ENCODE measurements around the gene CERS6.

Gene CERS6

DNA sequence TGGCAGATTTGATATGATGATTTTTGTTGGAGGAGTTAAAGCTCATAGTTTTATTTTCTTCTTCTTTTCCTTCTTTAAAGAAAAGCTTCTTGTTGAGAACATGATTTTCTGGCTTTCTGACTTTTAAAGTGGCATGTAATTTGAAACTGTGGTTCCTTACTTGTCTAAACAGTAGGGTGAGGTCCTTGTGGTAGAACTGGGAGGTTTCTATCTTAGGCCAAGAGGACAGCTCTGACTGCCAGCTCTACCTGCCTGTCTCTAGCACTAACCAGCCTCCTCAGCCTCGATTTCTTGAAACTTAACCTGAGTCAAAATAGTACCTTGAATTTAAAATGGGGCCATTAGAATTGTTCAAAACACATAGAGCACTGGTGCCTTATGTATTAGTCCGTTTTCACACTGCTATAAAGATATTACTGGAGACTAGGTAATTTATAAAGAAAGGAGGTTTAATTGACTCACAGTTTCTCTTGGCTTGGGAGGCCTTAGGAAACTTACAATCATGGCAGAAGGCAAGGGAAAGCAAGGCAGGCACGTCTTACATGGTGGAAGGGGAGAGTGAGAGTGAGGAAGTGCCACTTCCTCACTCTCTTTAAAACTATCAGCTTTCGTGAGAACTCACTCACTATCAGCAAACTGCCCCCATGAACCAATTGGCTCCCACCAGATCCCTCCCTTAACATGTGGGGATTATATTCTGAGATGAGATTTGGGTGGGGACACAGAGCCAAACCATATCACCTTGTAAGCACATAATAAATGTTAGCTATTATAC lies 119.0 kb downstream of the CERS6 start:
- DNase-seq = no peak

DNA sequence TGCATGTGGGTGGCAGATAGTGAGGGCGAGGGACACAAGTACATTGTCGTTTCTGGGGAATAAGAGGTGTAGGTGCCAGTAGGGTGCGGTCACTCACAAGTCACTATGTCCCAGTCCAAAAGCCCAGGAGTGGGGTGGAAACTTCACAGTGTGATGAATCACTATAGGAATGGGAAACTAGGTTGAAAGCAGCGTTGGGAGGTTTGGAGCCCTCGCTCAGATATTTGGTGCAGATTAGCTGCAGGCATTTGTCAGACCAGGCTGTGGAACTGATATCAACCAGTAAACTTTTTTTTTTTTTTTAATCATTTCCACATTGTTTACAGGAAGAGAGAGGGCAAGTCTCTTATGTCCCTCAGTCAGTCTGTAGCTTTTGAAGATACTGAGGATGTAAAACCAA lies 121.8 kb downstream of the CERS6 start:
- no peak for DNase-seq

DNA sequence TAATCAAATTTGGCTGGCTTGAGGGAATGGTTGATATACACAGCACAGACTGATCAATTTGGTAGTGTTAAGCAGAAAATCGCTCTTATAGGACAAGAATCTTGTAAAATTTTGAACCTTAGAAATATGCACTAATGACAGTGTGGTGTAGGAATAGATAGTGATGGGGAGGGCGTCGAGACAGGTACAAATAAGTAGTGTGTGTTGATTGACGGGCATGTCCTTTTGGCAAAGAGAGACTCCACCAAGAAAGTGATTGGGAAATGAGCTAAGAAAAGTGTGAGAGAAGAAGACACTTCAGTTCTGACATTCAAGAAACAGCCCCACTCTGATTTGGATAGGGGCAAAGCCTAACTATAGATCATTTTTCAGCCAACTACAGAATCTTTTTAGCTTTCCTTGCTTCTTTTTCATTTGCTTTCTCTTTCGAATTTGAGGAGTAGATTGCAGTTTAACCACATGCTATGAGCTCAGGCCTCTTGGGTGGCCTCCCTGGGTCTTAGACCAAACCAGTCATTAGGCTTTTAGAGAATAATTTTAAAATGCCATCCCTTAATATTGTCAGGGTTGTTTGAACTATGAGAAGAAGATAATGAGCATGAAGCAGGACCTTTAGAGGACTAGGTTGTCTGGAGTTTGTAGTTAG lies 127.1 kb downstream of the CERS6 start:
- no peak for DNase-seq

DNA sequence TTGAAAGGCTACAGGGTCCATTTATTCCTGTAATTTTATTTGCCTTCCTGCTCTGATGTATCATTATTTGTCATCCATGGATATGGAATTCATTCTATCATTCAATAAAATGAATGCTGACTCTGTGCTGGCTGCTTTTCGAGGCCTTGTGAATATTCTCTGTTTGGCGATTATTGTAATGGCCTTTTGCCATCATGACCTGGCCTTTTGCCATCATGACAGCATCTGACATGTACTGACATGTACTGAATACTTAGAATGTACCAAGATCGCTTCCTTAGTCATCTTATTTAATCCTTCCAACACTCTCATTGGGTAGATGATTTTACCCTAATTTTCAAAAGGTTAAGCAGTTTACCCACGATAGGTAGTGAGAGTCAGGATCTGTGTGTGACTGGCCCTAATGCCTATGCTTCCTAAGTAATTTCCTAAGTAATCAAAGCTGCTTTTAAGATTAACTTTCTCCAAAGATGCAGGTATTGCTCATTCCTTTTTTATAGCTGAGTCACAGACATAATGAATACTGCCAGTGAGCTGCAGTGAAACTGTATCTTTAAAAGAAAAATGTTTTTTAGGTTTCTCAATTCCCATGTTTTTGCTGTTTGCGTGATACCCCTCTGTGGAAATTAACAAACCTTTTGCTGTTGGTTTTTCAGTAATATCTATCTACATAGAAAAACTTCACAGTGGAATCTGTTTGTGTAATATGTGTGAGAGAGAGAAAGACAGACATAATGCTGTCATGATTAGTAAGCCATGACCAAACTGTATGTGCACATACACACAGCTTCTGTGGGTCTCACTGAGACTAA lies 127.8 kb downstream of the CERS6 start:
- DNase-seq = no peak

DNA sequence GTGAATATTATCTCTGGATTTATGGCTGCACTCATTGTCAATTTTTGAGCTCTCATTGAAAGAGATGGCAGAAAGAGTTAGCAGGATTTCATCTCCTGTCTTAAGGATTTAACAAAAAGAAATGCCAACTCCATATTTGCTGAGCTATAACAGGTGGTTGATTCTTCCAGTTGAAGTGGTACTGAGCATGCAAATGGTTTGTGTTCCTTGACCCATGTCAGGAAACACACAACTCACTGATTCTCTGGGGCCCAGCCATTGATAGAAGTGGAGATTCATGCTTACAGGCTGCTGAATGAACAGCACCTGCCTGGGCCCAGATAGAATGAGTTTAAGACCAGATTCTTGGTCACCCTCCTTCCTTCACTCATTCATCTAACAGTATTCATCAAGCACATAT lies 128.8 kb downstream of the CERS6 start:
- DNase-seq = no peak

DNA sequence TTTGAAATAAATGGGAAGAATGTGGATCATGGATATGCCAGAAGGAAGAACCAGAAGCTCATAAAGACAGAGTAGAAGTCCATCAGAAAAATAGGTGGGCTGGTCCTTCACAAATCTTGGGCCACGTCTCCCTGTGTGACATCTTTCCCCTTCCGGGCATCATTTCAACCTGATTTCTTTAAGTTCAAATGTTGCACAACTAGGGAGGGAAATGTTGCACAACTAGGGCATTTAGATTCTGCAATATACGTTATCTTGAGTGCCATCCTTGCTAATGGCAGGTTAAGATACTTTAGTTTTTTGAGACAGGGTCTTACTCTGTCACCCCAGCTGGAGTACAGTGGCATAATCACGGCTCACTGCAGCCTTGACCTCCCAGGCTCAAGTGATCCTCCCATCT lies 129.6 kb downstream of the CERS6 start:
- DNase-seq = no peak

DNA sequence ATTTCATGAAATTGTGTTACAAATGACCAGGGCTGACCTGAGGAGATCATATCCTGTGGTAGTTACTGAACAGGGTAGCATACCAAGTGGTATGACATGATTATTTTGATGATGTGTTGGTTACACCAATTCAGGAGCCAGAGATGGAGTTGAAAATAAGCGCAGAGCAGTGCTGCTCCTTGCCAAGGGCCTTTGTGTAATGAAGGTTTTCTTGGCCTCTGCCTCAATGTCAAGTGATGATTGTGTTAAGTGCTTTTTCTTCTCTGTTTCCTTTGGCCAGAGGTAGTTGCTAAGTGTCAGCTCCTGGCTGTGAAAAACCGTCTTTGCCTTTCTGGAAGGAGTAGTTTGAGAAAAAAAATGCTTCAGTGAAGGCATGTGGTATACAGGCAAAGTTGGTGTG lies 131.2 kb downstream of the CERS6 start:
- no peak for DNase-seq

DNA sequence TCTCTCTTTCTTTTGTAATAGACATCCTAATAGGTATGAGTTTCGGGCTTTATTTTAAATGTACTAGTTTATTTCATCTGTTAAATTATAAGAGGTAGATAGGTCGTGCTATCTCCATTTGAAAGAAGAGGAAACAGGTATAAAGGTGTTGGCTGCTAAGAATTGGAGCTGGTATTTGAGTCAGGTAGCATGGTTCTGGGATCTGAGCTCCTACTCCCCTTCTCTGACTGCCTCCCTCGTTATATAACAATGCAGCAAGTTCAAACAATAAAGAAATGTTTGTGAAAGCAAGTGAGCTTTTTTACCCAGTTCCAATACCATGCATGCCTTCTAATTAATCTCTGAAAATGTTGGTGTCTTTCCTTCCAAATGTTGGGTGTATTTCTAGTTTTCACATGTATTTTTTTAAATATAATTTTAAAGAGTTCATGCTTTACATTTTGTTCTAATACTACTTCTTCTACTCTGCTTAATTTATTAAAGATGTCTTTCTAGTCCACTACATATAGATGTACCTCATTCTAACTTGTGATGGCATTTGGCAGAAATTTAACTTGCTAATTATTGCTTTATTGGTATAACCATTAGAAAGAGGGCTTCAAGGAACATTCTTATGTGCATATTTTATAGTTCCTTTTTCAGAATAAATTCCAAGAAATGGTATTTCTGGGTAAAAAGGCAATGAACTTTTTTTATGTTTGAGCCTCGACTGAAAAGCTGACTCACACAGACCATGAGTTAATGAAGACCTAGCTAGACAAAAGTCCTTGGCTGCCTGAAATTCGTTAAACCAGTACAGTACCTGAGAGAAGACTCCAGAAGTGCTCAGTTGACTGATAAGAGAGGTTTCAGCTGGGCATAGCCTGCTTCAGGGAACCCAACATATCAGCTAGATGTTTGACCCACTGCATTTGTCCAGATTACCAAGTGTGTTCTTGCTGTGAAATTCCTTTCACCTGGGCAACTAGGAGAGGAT lies 133.5 kb downstream of the CERS6 start:
- DNase-seq = no peak

DNA sequence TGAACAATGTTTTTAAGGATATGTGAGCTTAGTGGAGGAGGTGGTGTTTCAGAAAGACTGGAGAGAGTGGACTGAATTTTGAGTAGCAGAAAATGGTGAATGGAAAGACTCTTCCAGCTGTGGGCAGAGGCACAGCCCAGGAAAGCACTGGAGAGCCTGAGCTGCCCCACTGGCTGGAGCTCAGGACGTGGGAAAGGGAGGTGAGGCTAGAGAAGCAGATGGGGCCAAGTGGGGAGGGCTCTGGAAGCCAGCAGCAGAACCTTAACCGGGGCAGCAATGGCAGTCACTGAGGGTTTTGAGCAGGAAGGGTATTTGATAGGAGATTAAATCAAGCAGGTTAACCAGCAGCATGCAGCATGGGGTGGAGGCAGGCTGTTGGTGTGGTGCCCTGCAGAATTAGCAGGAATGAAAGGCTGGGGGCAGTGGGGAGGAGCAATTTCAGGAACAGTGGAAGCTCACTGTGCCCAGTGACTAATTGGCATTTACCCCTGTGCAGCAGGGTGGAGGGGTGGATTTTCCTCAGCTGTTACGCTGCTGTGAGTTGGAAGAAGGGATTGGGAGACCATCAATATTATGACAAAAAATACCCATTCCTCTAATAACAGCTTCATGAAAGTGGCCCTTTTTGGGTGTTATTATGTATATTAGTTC lies 136.2 kb downstream of the CERS6 start:
- no peak for DNase-seq

DNA sequence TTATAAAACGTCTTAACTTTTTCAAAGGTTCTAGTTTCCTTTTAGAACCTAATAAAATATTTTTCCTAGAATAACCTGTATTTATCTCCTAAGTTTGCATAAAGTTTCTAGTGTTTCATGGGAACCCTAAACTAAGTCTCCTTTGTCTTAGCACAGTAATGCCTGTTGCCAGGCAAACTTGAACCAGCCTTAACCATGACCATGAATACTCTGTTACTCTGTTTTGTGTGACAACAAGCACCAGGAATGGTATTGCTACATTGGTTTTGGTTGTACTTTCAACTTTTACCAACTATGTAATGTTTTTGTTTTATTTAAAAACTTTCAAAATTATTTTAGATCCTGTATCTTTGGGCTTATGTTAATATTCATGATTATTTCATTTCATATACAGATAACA lies 137.6 kb downstream of the CERS6 start:
- DNase-seq = no peak

DNA sequence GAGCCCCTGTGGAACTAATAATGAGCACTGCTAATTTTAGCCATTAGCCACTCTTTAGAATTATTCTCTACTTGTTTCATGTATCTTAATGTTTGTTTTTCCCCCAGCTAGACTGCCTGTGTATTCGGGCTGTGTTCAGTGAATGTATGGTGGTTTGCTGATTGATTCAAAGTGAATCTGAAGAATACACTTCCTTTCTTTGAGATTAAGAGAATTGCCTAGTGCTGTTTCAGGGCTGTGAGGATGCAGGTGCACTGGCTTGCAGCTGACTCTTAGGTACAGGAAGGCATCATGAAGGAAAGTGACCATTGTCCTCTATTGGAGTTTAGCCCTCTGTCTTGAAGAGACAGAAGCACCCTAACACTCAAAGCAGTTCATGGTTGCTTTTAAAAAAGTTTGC lies 138.7 kb downstream of the CERS6 start:
- no peak for DNase-seq

DNA sequence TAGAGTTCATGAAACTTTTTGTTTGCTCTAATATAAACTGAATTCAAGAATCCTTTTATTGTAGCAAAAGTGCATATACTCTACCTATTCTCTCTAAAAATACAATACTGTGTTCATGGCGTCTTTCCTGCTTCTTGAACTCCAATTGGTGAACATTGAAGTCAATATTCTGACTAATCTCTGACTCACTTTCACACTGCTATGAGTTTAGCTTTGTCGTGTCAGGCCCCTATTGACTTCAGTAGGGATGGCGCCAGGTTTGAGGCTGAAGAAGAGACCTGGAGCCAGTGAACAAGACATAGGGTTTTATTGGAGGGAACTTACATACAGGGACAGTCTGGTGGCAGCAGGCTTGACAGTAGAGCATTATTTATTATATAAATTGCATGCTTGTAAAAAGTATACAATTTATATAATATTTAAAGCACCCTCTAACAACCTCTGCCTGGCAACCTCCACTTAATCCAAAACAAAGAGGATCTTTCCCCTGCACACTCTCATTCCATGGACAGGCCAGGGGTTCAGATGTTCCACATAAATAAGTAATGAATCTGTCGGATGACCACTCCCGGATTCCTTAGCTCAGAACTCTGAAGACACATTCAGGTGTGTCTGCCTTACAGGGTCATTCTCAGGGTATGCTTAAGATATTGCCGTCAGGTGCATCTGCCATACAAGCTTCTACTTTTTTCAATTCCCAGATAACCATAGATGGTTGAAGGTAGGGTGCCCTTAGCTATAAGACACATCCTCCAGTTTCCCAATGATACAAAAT lies 141.0 kb downstream of the CERS6 start:
- DNase-seq = no peak

DNA sequence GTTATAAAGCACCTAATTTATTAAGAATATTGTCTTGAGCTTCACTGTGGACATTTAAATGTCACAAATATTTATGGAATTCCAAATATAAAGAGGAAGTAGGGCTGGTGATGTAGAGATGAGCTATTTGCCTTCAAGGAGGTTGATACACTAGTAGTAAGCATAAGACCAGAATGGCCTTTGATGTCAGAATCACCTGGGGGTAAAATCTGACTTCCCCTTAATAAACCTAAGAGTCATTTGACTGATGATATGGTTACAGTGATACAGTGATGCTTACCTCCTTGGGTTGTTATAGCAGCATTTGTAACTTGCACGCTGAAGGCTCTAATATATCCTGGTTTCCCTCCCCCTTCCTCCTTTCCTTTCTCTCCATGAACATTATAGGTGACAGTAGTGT lies 143.7 kb downstream of the CERS6 start:
- no peak for DNase-seq

DNA sequence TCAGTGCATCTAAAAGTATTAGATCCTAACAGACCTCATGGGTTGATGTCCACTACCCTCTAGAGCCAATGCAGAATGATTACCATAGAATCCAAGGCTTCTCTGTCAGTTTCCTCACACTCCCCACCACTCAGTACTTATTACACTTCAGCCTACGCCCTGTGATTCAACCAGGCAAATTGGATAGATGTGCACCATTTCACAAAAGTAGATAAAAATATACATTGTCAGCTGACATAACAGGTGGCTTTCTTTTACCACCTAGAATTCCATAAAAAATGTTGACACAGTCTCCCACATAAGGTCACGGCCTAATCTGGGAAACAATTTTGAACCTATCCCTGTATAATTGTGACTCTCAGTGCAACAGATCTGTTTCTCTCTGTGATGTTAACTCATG lies 144.9 kb downstream of the CERS6 start:
- no peak for DNase-seq

DNA sequence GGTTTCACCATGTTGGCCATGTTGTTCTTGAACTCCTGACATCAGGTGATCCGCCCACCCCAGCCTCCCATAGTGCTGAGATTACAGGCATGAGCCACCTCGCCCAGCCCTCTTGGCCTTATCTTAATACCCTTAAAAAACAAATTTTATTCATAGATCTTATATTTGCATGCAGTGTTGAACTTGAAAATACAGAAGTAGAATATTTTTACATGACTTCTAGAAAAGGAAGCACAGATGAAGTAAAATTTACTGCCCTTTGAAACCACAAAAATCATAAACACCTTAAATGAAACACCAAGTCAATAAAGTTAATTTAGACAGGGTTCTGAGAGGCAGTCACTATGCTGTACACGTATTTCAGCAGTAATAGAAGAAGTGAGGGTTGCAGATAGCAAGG lies 145.7 kb downstream of the CERS6 start:
- no peak for DNase-seq

DNA sequence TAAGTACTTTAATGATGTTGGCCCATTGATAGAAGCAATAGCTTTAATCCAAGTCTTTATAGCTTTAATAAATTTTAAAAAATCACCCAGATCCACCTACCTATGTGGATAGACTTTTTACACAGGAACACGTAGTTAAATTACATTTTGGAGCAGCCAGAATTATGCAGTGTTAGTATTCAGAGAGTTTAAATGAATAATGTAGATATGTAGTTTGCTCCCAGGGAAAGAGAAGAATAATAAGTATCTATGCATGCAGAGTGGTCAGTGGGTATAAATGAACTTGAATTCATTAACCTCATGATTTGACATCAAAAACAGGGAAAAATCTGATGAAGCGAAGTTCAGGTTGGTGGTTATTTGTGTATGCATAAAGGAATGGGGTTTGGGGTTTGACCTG lies 146.3 kb downstream of the CERS6 start:
- DNase-seq = no peak

DNA sequence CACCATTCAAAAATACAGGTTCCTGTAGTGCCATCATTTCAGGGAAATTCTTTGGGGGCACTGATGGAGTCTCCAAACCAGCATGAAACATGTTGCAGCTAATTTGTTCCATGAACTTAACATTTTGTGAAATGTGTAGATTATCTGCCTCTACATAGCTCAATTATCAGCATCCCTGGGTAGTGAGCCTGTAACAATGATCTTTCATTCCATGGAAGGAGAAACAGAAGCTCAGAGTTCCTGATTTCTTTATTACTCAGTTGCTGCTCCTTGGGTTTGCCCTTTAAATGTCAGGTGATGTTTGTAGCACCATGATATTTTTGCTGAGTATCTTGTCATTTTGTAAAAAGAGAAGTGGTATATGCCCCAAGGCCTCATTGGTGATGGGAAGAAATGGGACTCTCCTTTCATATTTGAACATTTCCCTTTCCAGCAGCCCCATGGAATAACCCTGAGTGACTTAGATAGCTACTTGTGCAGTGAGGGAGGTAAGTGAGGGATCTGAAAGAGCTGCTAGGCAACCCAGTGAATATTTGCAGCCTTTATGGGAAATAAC lies 146.9 kb downstream of the CERS6 start:
- no peak for DNase-seq

DNA sequence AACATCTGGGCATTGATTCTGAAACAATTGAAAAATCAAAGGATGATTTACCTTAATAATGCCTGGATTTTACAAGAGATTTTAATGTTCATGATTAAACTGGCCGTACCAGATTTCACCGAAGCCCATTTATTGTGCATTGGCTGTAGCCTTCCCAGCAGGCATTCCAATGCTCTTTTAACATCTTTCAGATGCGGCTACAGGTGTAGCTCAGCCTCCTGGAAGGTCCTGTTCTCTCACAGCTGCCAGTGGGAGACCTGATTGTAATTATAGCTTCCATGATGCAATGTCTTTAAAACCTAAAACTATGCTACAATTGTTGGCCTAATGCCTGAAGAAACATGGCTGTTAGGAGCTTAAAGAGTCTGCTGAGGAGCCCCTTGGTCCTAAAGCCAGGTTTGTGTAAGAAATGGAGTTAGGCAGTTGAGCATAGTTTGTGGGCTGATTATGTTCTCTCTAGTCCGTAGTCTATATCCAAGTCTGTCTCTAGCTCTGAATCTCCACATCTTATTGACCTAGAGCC lies 147.4 kb downstream of the CERS6 start:
- no peak for DNase-seq

DNA sequence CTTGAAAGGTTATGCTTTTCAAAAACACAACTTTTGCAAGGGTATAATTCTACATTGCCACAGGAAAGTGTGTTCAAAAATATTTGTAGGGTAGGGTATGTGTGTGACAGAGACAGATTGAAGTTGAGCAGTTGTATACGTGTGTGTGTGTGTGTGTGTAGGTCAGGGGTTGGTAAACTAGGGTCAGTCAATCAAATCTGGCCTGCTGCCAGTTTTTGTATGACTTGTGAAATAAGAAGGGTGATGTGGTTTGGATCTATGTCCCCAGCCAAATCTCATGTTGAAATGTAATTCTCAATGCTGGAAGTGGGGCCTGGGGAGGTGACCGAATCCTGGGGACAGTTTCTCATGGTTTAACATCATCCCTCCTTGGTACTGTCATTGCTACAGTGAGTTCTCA lies 148.2 kb downstream of the CERS6 start:
- DNase-seq = no peak

DNA sequence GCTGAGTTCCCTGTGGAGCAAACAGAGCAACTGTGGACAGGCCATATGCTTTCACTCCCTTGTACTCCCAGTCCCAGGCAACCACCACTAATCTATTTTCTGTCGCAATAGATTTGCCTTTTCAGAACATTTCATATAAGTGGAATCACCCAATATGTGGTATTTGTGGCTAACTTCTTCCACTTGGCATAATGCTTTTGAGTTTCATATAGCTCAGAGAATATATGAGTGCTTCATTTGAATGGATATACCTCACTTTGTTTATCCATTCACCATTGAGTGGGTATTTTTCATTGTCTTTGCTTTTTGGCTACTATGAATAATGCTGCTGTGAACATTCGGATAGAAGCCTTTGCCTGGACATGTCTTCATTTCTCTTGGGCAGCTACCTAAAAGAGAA lies 151.9 kb downstream of the CERS6 start:
- no peak for DNase-seq

DNA sequence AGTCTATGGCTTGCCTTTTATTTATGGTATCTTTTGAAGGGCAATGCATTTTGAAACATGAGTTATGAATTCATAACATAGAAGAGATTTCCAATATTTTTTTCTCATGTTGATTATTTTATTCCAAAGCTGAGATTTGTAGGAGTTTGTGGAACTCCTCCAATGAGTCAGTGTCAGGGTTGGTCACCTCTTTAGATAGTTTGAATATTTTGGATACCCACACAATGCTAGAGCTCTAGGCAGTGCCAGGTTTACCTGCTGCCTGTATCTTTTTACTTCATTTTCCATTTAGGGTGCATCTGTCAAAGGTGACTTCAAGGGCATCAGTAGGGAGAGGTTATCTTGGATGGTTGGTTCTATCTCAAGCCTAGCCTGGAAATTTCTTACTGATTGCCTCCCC lies 152.7 kb downstream of the CERS6 start:
- DNase-seq = no peak

All from NCI-H2029 (cell line).